ENCODE data around the gene NKD1.

DNA sequence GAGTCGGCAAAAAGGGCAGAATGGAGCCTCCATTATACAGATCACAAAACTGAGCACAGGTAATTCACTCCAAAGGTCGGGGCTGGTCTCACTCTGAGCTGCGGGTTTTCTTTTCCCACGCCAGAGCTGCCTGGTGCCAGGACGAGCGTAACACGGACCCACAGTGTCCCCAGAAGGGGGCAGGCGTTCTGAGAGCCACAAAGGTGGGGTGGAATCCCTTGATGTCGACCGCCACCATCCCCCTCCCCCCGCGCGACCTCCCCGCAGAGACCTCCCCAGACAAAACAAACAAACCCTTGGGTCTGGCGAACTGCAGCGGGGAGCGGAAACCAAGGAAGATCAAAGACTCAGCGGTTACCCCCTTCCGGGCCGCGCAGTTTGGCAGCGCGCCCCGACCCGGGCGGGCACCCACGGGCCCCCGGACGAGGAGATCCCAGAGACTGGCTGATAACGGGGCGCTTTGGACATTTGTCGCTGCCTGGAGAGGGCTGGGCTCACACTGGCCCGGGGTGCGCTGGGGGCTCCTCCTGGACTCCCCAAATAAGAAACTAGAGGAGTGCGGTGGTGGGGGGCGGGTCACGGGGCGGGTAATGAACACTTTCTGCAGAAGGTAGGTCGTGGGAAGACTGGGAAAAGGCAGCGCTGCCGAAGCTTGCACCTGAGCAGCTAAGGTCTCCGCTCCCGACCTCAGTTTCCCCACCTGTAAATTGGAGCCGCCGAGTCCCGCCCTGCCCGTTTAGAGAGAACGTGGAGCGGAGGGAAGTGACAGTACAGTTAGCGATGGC lies 664 bp upstream of the NKD1 start:
- TF ChIP-seq CEBPB (IDR thresholded peaks at IDR 0.05; ENCODE audit: low read depth, low read length), result no peak
- TF ChIP-seq CTCF (IDR thresholded peaks at IDR 0.05; ENCODE audit: control extremely low read depth in 1 of 3, insufficient read depth in 1 of 3, low read depth in 1 of 3, low read length in 3 of 3), result peak in 2 of 3 experiments; percentile 2 to 40; a peak in 2 of 4 replicates
- no peak for TF ChIP-seq MAFK (IDR thresholded peaks at IDR 0.05; ENCODE audit: low read depth, low read length)
- TF ChIP-seq POLR2A (IDR thresholded peaks at IDR 0.05; ENCODE audit: control extremely low read depth in 1 of 2, low read depth in 2 of 2, low read length in 2 of 2), result no peak
- no peak for TF ChIP-seq YY1 (IDR thresholded peaks at IDR 0.05; ENCODE audit: low read depth, low read length)
- TF ChIP-seq ZNF274 (IDR thresholded peaks at IDR 0.05; ENCODE audit: borderline replicate concordance, extremely low read depth, low read length), result no peak
- TF ChIP-seq HDAC6 (IDR thresholded peaks at IDR 0.05; ENCODE audit: low read depth, low read length), result no peak
- TF ChIP-seq RBBP5 (IDR thresholded peaks at IDR 0.05; ENCODE audit: borderline replicate concordance, low read depth, low read length), result peak; percentile 58; the same call in 1 of the 2 replicates

Data from H1 (cell line).